IMR-90 (cell line): Measurements from ENCODE around the gene SMARCA4.

ENCODE experiments used
- CTCF ChIP-seq: conservative IDR thresholded peaks from 2 replicates; pipeline ENCODE4 v1.5.1; 2012; ENCODE audit warnings: mild to moderate bottlenecking, low read depth, low read length, improper control_type of control experiment
- MAZ ChIP-seq: IDR thresholded peaks from 2 replicates; pipeline ENCODE4 v1.6.1; 2012; ENCODE audit warnings: low read depth, mild to moderate bottlenecking, low read length, improper control_type of control experiment, moderate library complexity, borderline replicate concordance
- MXI1 ChIP-seq: IDR thresholded peaks from 2 replicates; pipeline ENCODE4 v1.6.1; 2012; ENCODE audit warnings: low read depth, mild to moderate bottlenecking, low read length, moderate library complexity, borderline replicate concordance
- NFE2L2 ChIP-seq: fragments of 150-350 bp; IDR thresholded peaks from 2 replicates; pipeline ENCODE4 v1.6.1; 2016; ENCODE audit warnings: low read depth, mild to moderate bottlenecking, low read length
- POLR2A ChIP-seq: IDR thresholded peaks from 2 replicates; pipeline ENCODE4 v1.6.1; 2012; ENCODE audit warnings: mild to moderate bottlenecking, low read depth, low read length
- USF2 ChIP-seq: fragments of 150-350 bp; IDR thresholded peaks from 2 replicates; pipeline ENCODE4 v1.6.1; 2017; ENCODE audit warnings: mild to moderate bottlenecking, antibody characterized with exemption, low read length, low read depth

- TF ChIP-seq CTCF (no peak), MXI1 (no peak), POLR2A (no peak), NFE2L2 (no peak; the same call in 1 of the 2 replicates), USF2 (no peak), MAZ (no peak)
These were observed 131.3 kb downstream of the SMARCA4 start for GRCh38 chr19:11092181-11092538.
